CD4-positive, CD25-positive, alpha-beta regulatory T cell (primary cell): Measurements from ENCODE around the gene CPED1. TPM values are rescaled to one million over a fixed set of nuclear protein-coding genes. Genes with fewer than 3 reads are reported as not detected.
"Not testable (repeated sequence)": the region's sequence is repeated elsewhere in the genome, so short reads cannot be mapped to it uniquely, and the experiment has no call there.

Experiments used
- ATAC-seq, 2 donors: fragments of 150-1000 bp; cut with Tn5 transposase; one replicate each; pipeline ENCODE4 v1.10.0; 2021; ENCODE audit warnings: low read depth in 2 of 2, moderate number of reproducible peaks in 2 of 2, moderate library complexity in 1 of 2
- DNase-seq, 3 donors: peaks; one replicate each; pipeline versions ENCODE4 v3.0.0 to v3.0.0-alpha.2; 2012 to 2022; ENCODE audit warnings: mixed read lengths in 1 of 3
- H3K27ac ChIP-seq: one replicate; pipeline ENCODE4 v1.7.0; 2013; ENCODE audit warnings: mild to moderate bottlenecking, low read length; ENCODE audit not compliant: insufficient read depth, poor library complexity, severe bottlenecking
- H3K27me3 ChIP-seq: one replicate; pipeline ENCODE4 v1.7.0; 2013; ENCODE audit warnings: low read length; ENCODE audit not compliant: control insufficient read depth, insufficient read depth
- H3K36me3 ChIP-seq: one replicate; pipeline ENCODE4 v1.7.0; 2013; ENCODE audit warnings: mild to moderate bottlenecking, low read length, moderate library complexity; ENCODE audit not compliant: control insufficient read depth, insufficient read depth
- H3K4me1 ChIP-seq: 2 replicates; pipeline ENCODE4 v1.7.0; 2013; ENCODE audit warnings: mild to moderate bottlenecking, low read length; ENCODE audit not compliant: insufficient read depth, control insufficient read depth, poor library complexity, severe bottlenecking
- H3K4me3 ChIP-seq: one replicate; pipeline ENCODE4 v1.7.0; 2013; ENCODE audit warnings: low read depth, mild to moderate bottlenecking, low read length, moderate library complexity
- H3K9me3 ChIP-seq, 2 experiments: 1 replicate in 1 of 2; 2 replicates in 1 of 2; pipeline ENCODE4 v1.7.0; 2013; ENCODE audit warnings: low read length in 2 of 2, mild to moderate bottlenecking in 1 of 2, moderate library complexity in 1 of 2; ENCODE audit not compliant: control insufficient read depth in 2 of 2
- H3K27ac Mint-ChIP-seq, 3 donors: one replicate each; pipeline ENCODE4 v1.8.0; 2020 to 2022; ENCODE audit warnings: mild to moderate bottlenecking in 3 of 3, mixed read lengths in 3 of 3, moderate library complexity in 2 of 3
- H3K27me3 Mint-ChIP-seq: one replicate; pipeline ENCODE4 v1.8.0; 2022; ENCODE audit warnings: mild to moderate bottlenecking, mixed read lengths
- H3K36me3 Mint-ChIP-seq: one replicate; pipeline ENCODE4 v1.8.0; 2020; ENCODE audit warnings: mixed read lengths
- H3K4me1 Mint-ChIP-seq, 4 donors: one replicate each; pipeline ENCODE4 v1.8.0; 2020 to 2022; ENCODE audit warnings: mixed read lengths in 4 of 4, mild to moderate bottlenecking in 1 of 4
- H3K4me3 Mint-ChIP-seq, 4 donors: one replicate each; pipeline ENCODE4 v1.8.0; 2020 to 2022; ENCODE audit warnings: mild to moderate bottlenecking in 4 of 4, mixed read lengths in 4 of 4, moderate library complexity in 3 of 4
- H3K9me3 Mint-ChIP-seq, 7 donors: one replicate each; pipeline ENCODE4 v1.8.0; 2020 to 2022; ENCODE audit warnings: mixed read lengths in 7 of 7, mild to moderate bottlenecking in 3 of 7, moderate library complexity in 2 of 7
- polyA plus RNA-seq, 4 donors: library from polyadenylated mRNA; unstranded; fragments of 300-500 nt; fragmentation: Illumina TruSeq; gene quantifications; one replicate each; pipeline ENCODE4 v1.2.3, GENCODE V29; 2021
- total RNA-seq: library from RNA; stranded (reverse); gene quantifications from one replicate; pipeline ENCODE4 v1.2.3, GENCODE V29; 2022

Gene CPED1
- total and polyA plus RNA-seq, 5 donors from 2014 or later: 0.17 to 0.24 TPM; not detected in 3

DNA sequence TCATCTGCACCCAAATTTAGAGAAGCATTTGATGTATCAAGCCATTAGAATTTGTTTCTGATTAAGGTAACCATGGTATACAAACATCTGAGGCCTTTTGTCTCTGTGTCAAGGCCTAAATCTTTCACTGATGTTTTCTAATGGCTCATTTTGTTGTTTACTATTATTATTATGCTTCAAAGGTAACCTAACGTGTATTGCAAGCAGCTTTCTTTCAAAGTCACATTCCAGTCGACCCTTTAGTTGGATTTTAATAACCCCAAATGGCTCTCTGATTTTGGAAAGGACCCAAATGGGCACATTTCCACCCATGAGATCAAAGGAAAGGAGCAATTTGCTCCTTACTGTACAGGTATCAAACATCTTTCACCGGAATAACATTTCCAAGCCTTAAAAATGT lies 293.6 kb downstream of the CPED1 start:
- Mint-ChIP-seq H3K9me3 (peaks cover 0 to 8% (median 4%) of the 10 kb centered on the region in 7 donors), H3K4me1 (no peaks in the 10 kb centered on the region), H3K27ac (no peak overlapping the region), H3K27me3 (peaks cover 4% of the 10 kb centered on the region), H3K36me3 (no peaks in the 10 kb centered on the region), H3K4me3 (no peak overlapping the region)
- Histone ChIP-seq H3K9me3 (no peaks in the 10 kb centered on the region), H3K4me1 (no peaks in the 10 kb centered on the region), H3K36me3 (no peaks in the 10 kb centered on the region), H3K27ac (no peak overlapping the region), H3K27me3 (peaks cover 1% of the 10 kb centered on the region), H3K4me3 (no peak overlapping the region)
- ATAC-seq (no peak), DNase-seq (no peak)

DNA sequence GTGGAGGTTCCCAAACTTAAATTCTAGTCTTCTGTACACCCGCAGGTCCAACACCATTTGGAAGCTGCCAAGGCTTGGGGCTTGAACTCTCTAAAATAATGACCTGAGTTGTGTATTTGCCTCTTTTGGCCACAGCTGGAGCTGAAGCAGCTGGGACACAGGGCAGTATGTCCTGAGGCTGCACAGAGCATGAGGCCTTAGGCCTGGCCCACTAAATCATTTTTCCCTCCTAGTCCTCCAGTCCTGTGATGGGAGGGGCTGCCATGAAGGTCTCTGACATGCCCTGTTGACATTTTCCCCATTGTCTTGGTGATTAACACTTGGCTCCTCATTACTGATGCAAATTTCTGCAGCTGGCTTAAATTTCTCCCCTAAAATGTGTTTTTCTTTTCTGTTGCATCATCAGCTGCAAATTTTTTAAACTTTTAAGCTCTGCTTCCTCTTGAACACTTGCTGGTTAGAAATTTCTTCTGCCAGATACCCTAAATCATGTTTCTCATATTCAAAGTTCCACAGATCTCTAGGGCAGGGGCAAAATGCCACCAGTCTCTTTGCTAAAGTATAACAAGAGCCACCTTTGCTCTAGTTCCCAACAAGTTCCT lies 296.7 kb downstream of the CPED1 start:
- Mint-ChIP-seq H3K4me1 (no peaks in the 10 kb centered on the region), H3K27ac (no peak overlapping the region), H3K36me3 (no peaks in the 10 kb centered on the region), H3K4me3 (no peak overlapping the region), H3K27me3 (peaks cover 4% of the 10 kb centered on the region), H3K9me3 (peaks cover 0 to 8% (median 1%) of the 10 kb centered on the region in 7 donors)
- H3K9me3 ChIP-seq: no peaks in the 10 kb centered on the region
- H3K27ac ChIP-seq: no peak overlapping the region
- no peak for DNase-seq
- ATAC-seq: no peak
- H3K4me1 ChIP-seq: no peaks in the 10 kb centered on the region
- H3K4me3 ChIP-seq: no peak overlapping the region
- H3K36me3 ChIP-seq: no peaks in the 10 kb centered on the region
- no peaks in the 10 kb centered on the region for H3K27me3 ChIP-seq

DNA sequence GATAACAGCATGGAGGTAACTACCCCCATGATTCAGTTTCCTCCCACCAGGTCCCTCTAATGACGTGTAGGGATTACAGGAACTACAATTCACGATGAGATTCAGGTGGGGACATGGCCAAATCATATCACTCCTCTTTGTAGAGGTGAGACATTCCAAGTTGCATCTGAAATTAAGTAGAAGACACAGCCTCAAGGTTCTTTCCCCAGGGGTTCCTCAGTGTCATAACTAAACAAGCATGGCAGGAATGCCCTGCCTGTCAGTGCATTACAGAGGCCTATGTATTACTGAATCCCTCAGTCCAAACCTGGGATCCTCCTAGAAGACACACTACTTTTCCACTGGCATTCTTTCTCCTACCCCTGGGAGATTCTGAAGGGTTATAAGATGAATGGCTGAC lies 297.7 kb downstream of the CPED1 start:
- Mint-ChIP-seq H3K4me1 (no peaks in the 10 kb centered on the region), H3K36me3 (no peaks in the 10 kb centered on the region), H3K9me3 (peaks cover 0 to 8% (median 1%) of the 10 kb centered on the region in 7 donors), H3K27me3 (no peaks in the 10 kb centered on the region), H3K27ac (no peak overlapping the region), H3K4me3 (no peak overlapping the region)
- no peak overlapping the region for H3K27ac ChIP-seq
- no peaks in the 10 kb centered on the region for H3K27me3 ChIP-seq
- H3K4me3 ChIP-seq: no peak overlapping the region
- ATAC-seq: no peak
- no peak for DNase-seq
- H3K9me3 ChIP-seq: no peaks in the 10 kb centered on the region
- no peaks in the 10 kb centered on the region for H3K36me3 ChIP-seq
- H3K4me1 ChIP-seq: no peaks in the 10 kb centered on the region

DNA sequence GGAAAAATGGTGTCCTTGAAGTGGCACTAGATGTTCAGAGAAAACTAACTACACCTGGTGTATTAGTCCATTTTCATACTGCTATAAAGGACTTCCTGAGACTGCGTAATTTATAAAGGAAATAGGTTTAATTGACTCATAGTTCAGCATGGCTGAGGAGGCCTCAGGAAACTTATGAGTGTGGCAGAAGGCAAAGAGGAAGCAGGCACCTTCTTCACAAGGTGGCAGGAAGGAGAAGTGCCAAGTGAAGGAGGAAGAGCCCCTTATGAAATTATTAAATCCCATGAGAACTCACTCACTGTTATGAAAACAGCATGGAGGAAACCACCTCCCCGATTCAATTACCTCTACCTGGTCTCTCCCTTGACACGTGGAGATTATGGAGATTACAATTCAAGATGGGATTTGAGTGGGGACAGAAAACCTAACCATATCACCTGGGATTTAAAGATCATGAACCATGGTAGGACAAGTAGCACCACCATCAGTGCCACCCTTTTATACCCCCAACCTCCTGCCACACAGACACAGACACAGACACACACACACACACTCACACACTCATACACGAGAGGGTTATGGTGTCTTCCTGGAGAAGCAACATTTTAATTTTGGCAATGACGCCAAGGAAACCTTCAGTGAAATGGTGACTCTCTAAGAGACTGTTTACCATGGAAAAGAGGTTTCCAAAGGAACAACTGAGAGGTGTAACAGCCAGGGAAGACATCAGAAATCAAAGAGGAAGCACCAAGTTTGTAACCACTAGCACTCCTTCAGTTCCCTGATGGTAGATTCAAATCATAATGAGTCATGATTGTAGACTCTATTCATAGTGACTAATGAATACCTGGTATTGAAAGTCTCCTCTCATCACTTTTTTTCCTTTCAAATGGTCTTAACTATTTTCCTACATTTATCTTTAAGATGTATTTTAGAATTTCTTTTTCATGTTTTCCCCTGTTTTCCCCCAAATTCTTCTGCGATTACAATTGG lies 298.5 kb downstream of the CPED1 start:
- Histone ChIP-seq H3K27ac (no peak overlapping the region), H3K4me3 (no peak overlapping the region), H3K4me1 (no peaks in the 10 kb centered on the region), H3K27me3 (no peaks in the 10 kb centered on the region), H3K36me3 (no peaks in the 10 kb centered on the region), H3K9me3 (no peaks in the 10 kb centered on the region)
- no peak overlapping the region for H3K4me3 Mint-ChIP-seq
- ATAC-seq (no peak), DNase-seq (no peak)
- peaks cover 0 to 8% (median 1%) of the 10 kb centered on the region in 7 donors for H3K9me3 Mint-ChIP-seq
- H3K4me1 Mint-ChIP-seq: no peaks in the 10 kb centered on the region
- no peaks in the 10 kb centered on the region for H3K36me3 Mint-ChIP-seq
- H3K27ac Mint-ChIP-seq: no peak overlapping the region
- H3K27me3 Mint-ChIP-seq: no peaks in the 10 kb centered on the region

DNA sequence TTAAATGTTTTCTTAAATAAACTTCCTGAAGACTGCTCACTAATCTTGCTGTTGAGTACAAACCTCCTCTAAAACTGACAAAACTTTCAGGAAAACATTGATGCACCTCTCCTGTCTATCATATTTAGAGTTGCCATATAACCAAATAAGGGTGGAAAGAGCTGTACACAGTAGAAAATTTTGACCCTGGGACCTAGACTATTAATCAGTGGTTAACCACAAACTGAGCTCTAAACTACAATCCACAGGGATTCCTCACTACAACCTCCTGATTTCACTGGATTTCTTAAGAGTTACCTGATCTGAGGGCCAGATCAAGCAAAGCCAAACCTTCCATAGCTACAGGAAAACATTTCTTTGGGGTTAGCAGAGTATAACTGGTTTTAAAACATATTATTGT lies 300.4 kb downstream of the CPED1 start:
- Histone ChIP-seq H3K27ac (no peak overlapping the region), H3K4me1 (no peaks in the 10 kb centered on the region), H3K27me3 (no peaks in the 10 kb centered on the region), H3K36me3 (no peaks in the 10 kb centered on the region), H3K9me3 (no peaks in the 10 kb centered on the region), H3K4me3 (no peak overlapping the region)
- no peak overlapping the region for H3K4me3 Mint-ChIP-seq
- DNase-seq (no peak), ATAC-seq (no peak)
- peaks cover 0 to 8% (median 3%) of the 10 kb centered on the region in 7 donors for H3K9me3 Mint-ChIP-seq
- H3K27ac Mint-ChIP-seq: no peak overlapping the region
- H3K27me3 Mint-ChIP-seq: no peaks in the 10 kb centered on the region
- H3K36me3 Mint-ChIP-seq: no peaks in the 10 kb centered on the region
- H3K4me1 Mint-ChIP-seq: no peaks in the 10 kb centered on the region

DNA sequence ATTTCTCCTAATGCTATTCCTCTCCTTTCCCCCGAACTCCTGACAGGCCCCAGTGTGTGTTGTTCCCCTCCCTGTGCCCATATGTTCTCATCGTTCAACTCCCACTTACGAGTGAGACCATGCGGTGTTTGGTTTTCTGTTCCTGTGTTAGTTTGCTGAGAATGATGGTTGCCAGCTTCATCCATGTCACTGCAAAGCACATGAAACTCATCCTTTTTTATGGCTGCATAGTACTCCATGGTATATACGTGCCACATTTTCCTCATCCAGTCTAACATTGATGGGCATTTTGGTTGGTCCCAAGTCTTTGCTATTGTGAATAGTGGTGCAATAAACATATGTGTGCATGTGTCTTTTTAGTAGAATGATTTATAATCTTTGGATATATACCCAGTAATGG lies 301.4 kb downstream of the CPED1 start:
- H3K4me1 ChIP-seq, H3K27ac ChIP-seq, H3K4me3 ChIP-seq, H3K27me3 ChIP-seq, H3K27me3 Mint-ChIP-seq, H3K36me3 ChIP-seq, H3K4me3 Mint-ChIP-seq, ATAC-seq, H3K9me3 ChIP-seq, H3K9me3 Mint-ChIP-seq, H3K36me3 Mint-ChIP-seq, H3K4me1 Mint-ChIP-seq, H3K27ac Mint-ChIP-seq, DNase-seq: not testable (repeated sequence)

DNA sequence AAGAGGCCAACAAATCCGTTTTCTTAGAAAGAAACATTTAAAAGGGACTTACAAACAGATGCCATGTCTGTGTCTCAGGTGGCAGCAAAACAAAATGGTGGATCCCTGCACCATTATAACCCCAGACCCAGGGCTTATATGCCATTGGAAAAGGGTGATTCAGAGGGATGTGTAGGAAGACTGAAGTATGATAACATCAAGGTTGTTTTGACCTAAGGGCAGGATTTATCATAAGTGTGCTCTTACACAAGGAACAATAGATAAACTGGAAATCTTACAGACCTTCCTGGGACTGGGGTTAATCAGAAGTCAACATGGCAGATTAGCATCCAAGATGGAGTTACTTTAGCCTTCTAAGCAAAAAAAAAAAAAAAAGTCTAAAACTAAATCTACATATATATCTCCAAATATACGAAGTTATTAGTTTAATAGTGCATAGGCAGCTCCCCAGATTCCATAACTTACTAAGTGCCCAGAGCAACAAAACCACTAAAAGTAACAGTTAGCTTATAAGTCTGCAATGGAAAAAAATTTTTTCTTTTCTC lies 306.0 kb downstream of the CPED1 start:
- no peak for ATAC-seq
- peaks cover 0 to 4% (median 3%) of the 10 kb centered on the region in 7 donors for H3K9me3 Mint-ChIP-seq
- no peaks in the 10 kb centered on the region for H3K36me3 Mint-ChIP-seq
- no peaks in the 10 kb centered on the region for H3K4me1 Mint-ChIP-seq
- Histone ChIP-seq H3K4me1 (no peaks in the 10 kb centered on the region), H3K27ac (no peak overlapping the region), H3K36me3 (no peaks in the 10 kb centered on the region), H3K9me3 (no peaks in the 10 kb centered on the region), H3K27me3 (no peaks in the 10 kb centered on the region), H3K4me3 (no peak overlapping the region)
- H3K27ac Mint-ChIP-seq: no peak overlapping the region
- H3K27me3 Mint-ChIP-seq: no peaks in the 10 kb centered on the region
- DNase-seq: no peak
- H3K4me3 Mint-ChIP-seq: no peak overlapping the region
